Esophagus squamous epithelium (tissue), 4 donors: ENCODE data around the gene IKBKE.

Source experiments
- CTCF ChIP-seq, 6 experiments: fragments of 450-650 bp in 4 of 6; fragments of 200-600 bp in 2 of 6; sonication (generic) in 2 of 6; IDR thresholded peaks; one replicate each; pipeline ENCODE4 v1.5.1; 2016 to 2019; ENCODE audit warnings: antibody characterized with exemption in 6 of 6, mild to moderate bottlenecking in 4 of 6, moderate library complexity in 4 of 6
- POLR2A ChIP-seq, 4 donors: fragments of 450-650 bp; IDR thresholded peaks; one replicate each; pipeline ENCODE4 v1.6.1; 2017; ENCODE audit warnings: antibody characterized with exemption in 4 of 4, mild to moderate bottlenecking in 4 of 4, moderate library complexity in 3 of 4

DNA sequence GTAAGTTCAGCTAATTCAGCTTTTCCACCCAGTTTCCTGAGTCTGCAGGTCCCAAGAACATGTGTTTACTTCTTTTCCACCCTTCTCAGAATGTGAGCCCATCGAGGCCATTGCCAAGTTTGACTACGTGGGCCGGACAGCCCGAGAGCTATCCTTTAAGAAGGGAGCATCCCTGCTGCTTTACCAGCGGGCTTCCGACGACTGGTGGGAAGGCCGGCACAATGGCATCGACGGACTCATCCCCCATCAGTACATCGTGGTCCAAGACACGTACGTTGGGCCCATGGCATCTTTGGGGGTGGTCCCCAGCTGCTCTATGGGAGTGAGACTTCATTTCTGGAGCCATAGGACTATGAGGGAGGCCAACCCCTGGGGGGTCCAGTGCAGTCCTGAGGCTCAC, 17.2 kb upstream of the IKBKE start:
- no peak for TF ChIP-seq CTCF (IDR thresholded peaks at IDR 0.05)
- TF ChIP-seq POLR2A (IDR thresholded peaks at IDR 0.05): no peak
